ENCODE measurements around the gene IPO11.

IPO11 gene

GRCh38 chr5:62395210-62395950 is 17.2 kb upstream of the IPO11 start:
- Histone ChIP-seq H3K27ac (ENCODE audit: low read depth, low read length) (no peak overlapping the region), H3K36me3 (ENCODE audit: control insufficient read depth, insufficient read depth, low read length) (peaks cover 76% of the 10 kb centered on the region), H3K4me3 (ENCODE audit: low read depth, low read length) (no peak overlapping the region), H3K4me1 (ENCODE audit: control insufficient read depth, insufficient read depth, low read length) (no peaks in the 10 kb centered on the region), H3K27me3 (ENCODE audit: control insufficient read depth, insufficient read depth, low read length) (no peaks in the 10 kb centered on the region), H3K9me3 (ENCODE audit: control insufficient read depth, insufficient read depth, low read depth, low read length) (no peaks in the 10 kb centered on the region), H3K9ac (ENCODE audit: low read length) (no peak overlapping the region)

- peak within 1 kb of the TSS; percentile 89 for H3K4me3 ChIP-seq (ENCODE audit: low read depth, low read length)
- H3K27ac ChIP-seq (ENCODE audit: low read depth, low read length), result peak within 1 kb of the TSS; percentile 79
- no peaks in the 10 kb centered on the region for H3K27me3 ChIP-seq (ENCODE audit: control insufficient read depth, insufficient read depth, low read length)
- H3K9me3 ChIP-seq (ENCODE audit: control insufficient read depth, insufficient read depth, low read depth, low read length), result no peaks in the 10 kb centered on the region
- H3K36me3 ChIP-seq (ENCODE audit: control insufficient read depth, insufficient read depth, low read length), result peaks cover 11% of the 10 kb centered on the region
- peak within 1 kb of the TSS; percentile 86 for H3K9ac ChIP-seq (ENCODE audit: low read length)
- peaks cover 4% of the 10 kb centered on the region for H3K4me1 ChIP-seq (ENCODE audit: control insufficient read depth, insufficient read depth, low read length)
Measured at GRCh38 chr5:62403411-62404250, 8.9 kb upstream of the IPO11 start, which contains the start of gene DIMT1. Gene DIMT1 (minus strand): TSS chr5:62403905. CDS start chr5:62403772, 133 bp downstream.

GRCh38 chr5:62413711-62414110 is 1.1 kb downstream of the IPO11 start:
- Histone ChIP-seq H3K9me3 (ENCODE audit: control insufficient read depth, insufficient read depth, low read depth, low read length) (no peaks in the 10 kb centered on the region), H3K9ac (ENCODE audit: low read length) (no peak overlapping the region), H3K36me3 (ENCODE audit: control insufficient read depth, insufficient read depth, low read length) (no peaks in the 10 kb centered on the region), H3K27ac (ENCODE audit: low read depth, low read length) (no peak overlapping the region), H3K27me3 (ENCODE audit: control insufficient read depth, insufficient read depth, low read length) (no peaks in the 10 kb centered on the region), H3K4me1 (ENCODE audit: control insufficient read depth, insufficient read depth, low read length) (no peaks in the 10 kb centered on the region), H3K4me3 (ENCODE audit: low read depth, low read length) (peak overlapping the region; percentile 87)

GRCh38 chr5:62418462-62419076 is 6.0 kb downstream of the IPO11 start:
- peaks cover 2% of the 10 kb centered on the region; the same call in 1 of the 2 replicates for H3K36me3 ChIP-seq (ENCODE audit: control insufficient read depth, insufficient read depth, low read length)
- no peaks in the 10 kb centered on the region for H3K4me1 ChIP-seq (ENCODE audit: control insufficient read depth, insufficient read depth, low read length)
- H3K4me3 ChIP-seq (ENCODE audit: low read depth, low read length), result no peak overlapping the region
- H3K9ac ChIP-seq (ENCODE audit: low read length), result no peak overlapping the region
- no peaks in the 10 kb centered on the region for H3K27me3 ChIP-seq (ENCODE audit: control insufficient read depth, insufficient read depth, low read length)
- no peak overlapping the region for H3K27ac ChIP-seq (ENCODE audit: low read depth, low read length)
- H3K9me3 ChIP-seq (ENCODE audit: control insufficient read depth, insufficient read depth, low read depth, low read length), result no peaks in the 10 kb centered on the region

GRCh38 chr5:62419609-62420008 is 7.0 kb downstream of the IPO11 start:
- Histone ChIP-seq H3K9me3 (ENCODE audit: control insufficient read depth, insufficient read depth, low read depth, low read length) (no peaks in the 10 kb centered on the region), H3K4me1 (ENCODE audit: control insufficient read depth, insufficient read depth, low read length) (no peaks in the 10 kb centered on the region), H3K27ac (ENCODE audit: low read depth, low read length) (no peak overlapping the region), H3K9ac (ENCODE audit: low read length) (no peak overlapping the region), H3K36me3 (ENCODE audit: control insufficient read depth, insufficient read depth, low read length) (peaks cover 2% of the 10 kb centered on the region; the same call in 1 of the 2 replicates), H3K4me3 (ENCODE audit: low read depth, low read length) (no peak overlapping the region), H3K27me3 (ENCODE audit: control insufficient read depth, insufficient read depth, low read length) (no peaks in the 10 kb centered on the region)

- H3K9ac ChIP-seq (ENCODE audit: low read length), result no peak overlapping the region
- H3K4me3 ChIP-seq (ENCODE audit: low read depth, low read length), result no peak overlapping the region
- H3K27ac ChIP-seq (ENCODE audit: low read depth, low read length), result no peak overlapping the region
- H3K9me3 ChIP-seq (ENCODE audit: control insufficient read depth, insufficient read depth, low read depth, low read length), result no peaks in the 10 kb centered on the region
- peaks cover 2% of the 10 kb centered on the region; the same call in 1 of the 2 replicates for H3K36me3 ChIP-seq (ENCODE audit: control insufficient read depth, insufficient read depth, low read length)
- H3K27me3 ChIP-seq (ENCODE audit: control insufficient read depth, insufficient read depth, low read length), result no peaks in the 10 kb centered on the region
- H3K4me1 ChIP-seq (ENCODE audit: control insufficient read depth, insufficient read depth, low read length), result no peaks in the 10 kb centered on the region
Measured at GRCh38 chr5:62421414-62421813, 8.9 kb downstream of the IPO11 start.

GRCh38 chr5:62424763-62425162 is 12.2 kb downstream of the IPO11 start:
- Histone ChIP-seq H3K4me3 (ENCODE audit: low read depth, low read length) (no peak overlapping the region), H3K27me3 (ENCODE audit: control insufficient read depth, insufficient read depth, low read length) (no peaks in the 10 kb centered on the region), H3K36me3 (ENCODE audit: control insufficient read depth, insufficient read depth, low read length) (no peaks in the 10 kb centered on the region; the same call in 1 of the 2 replicates), H3K27ac (ENCODE audit: low read depth, low read length) (no peak overlapping the region), H3K9ac (ENCODE audit: low read length) (no peak overlapping the region), H3K4me1 (ENCODE audit: control insufficient read depth, insufficient read depth, low read length) (no peaks in the 10 kb centered on the region), H3K9me3 (ENCODE audit: control insufficient read depth, insufficient read depth, low read depth, low read length) (no peaks in the 10 kb centered on the region)

- no peak overlapping the region for H3K4me3 ChIP-seq (ENCODE audit: low read depth, low read length)
- no peak overlapping the region for H3K27ac ChIP-seq (ENCODE audit: low read depth, low read length)
- no peaks in the 10 kb centered on the region for H3K4me1 ChIP-seq (ENCODE audit: control insufficient read depth, insufficient read depth, low read length)
- H3K9me3 ChIP-seq (ENCODE audit: control insufficient read depth, insufficient read depth, low read depth, low read length), result no peaks in the 10 kb centered on the region
- H3K9ac ChIP-seq (ENCODE audit: low read length), result no peak overlapping the region
- H3K27me3 ChIP-seq (ENCODE audit: control insufficient read depth, insufficient read depth, low read length), result no peaks in the 10 kb centered on the region
- H3K36me3 ChIP-seq (ENCODE audit: control insufficient read depth, insufficient read depth, low read length), result no peaks in the 10 kb centered on the region
Measured at GRCh38 chr5:62431735-62432620, 19.4 kb downstream of the IPO11 start.

- no peak overlapping the region for H3K4me3 ChIP-seq (ENCODE audit: low read depth, low read length)
- H3K36me3 ChIP-seq (ENCODE audit: control insufficient read depth, insufficient read depth, low read length), result peaks cover 6% of the 10 kb centered on the region
- no peaks in the 10 kb centered on the region for H3K27me3 ChIP-seq (ENCODE audit: control insufficient read depth, insufficient read depth, low read length)
- no peaks in the 10 kb centered on the region for H3K9me3 ChIP-seq (ENCODE audit: control insufficient read depth, insufficient read depth, low read depth, low read length)
- no peak overlapping the region for H3K9ac ChIP-seq (ENCODE audit: low read length)
- no peaks in the 10 kb centered on the region for H3K4me1 ChIP-seq (ENCODE audit: control insufficient read depth, insufficient read depth, low read length)
- 0 out of 2 replicates have a peak overlapping the region, but pooled peaks have one; percentile 26 for H3K27ac ChIP-seq (ENCODE audit: low read depth, low read length)
Measured at GRCh38 chr5:62432621-62433064, 20.1 kb downstream of the IPO11 start.

GRCh38 chr5:62448528-62448927 is 36.0 kb downstream of the IPO11 start:
- no peak overlapping the region for H3K4me3 ChIP-seq (ENCODE audit: low read depth, low read length)
- H3K9ac ChIP-seq (ENCODE audit: low read length), result no peak overlapping the region
- H3K27ac ChIP-seq (ENCODE audit: low read depth, low read length), result no peak overlapping the region
- no peaks in the 10 kb centered on the region for H3K4me1 ChIP-seq (ENCODE audit: control insufficient read depth, insufficient read depth, low read length)
- peaks cover 33% of the 10 kb centered on the region for H3K36me3 ChIP-seq (ENCODE audit: control insufficient read depth, insufficient read depth, low read length)
- H3K27me3 ChIP-seq (ENCODE audit: control insufficient read depth, insufficient read depth, low read length), result no peaks in the 10 kb centered on the region
- H3K9me3 ChIP-seq (ENCODE audit: control insufficient read depth, insufficient read depth, low read depth, low read length), result no peaks in the 10 kb centered on the region
